Body of pancreas (tissue), 4 donors: ENCODE data around the gene SLC35F4.

Experiments
- POLR2A ChIP-seq, 3 donors: fragments of 450-650 bp; IDR thresholded peaks; one replicate each; pipeline ENCODE4 v1.6.1; 2016; ENCODE audit warnings: antibody characterized with exemption in 3 of 3, mild to moderate bottlenecking in 2 of 3
- TF ChIP-seq, protein P1 (sequence below), 7 experiments: fragments of 450-650 bp in 4 of 7; fragments of 200-600 bp in 3 of 7; sonication (generic) in 3 of 7; IDR thresholded peaks; one replicate each; pipeline ENCODE4 v1.5.1; 2016 to 2019; ENCODE audit warnings: antibody characterized with exemption in 7 of 7

DNA sequence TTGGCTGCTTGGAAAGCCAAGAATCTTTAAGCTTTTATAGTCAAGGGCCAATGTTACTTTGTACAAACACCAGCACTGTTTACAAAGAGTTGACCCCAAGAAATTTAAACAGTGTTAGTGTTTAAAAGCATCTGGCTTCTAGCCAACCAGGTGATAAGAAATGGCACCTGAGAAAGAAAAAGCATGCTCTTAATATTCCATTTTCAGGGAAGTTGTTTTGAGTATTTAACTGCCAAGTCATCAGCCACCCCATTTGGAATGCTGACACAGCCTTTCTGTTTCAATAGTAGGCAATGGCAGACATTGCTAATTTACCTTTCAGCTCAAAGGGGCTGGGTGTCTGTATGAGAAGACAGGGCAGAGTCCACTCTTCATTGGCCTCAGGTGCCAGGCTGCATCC, 3.7 kb upstream of the SLC35F4 start:
- TF ChIP-seq, protein P1, sequence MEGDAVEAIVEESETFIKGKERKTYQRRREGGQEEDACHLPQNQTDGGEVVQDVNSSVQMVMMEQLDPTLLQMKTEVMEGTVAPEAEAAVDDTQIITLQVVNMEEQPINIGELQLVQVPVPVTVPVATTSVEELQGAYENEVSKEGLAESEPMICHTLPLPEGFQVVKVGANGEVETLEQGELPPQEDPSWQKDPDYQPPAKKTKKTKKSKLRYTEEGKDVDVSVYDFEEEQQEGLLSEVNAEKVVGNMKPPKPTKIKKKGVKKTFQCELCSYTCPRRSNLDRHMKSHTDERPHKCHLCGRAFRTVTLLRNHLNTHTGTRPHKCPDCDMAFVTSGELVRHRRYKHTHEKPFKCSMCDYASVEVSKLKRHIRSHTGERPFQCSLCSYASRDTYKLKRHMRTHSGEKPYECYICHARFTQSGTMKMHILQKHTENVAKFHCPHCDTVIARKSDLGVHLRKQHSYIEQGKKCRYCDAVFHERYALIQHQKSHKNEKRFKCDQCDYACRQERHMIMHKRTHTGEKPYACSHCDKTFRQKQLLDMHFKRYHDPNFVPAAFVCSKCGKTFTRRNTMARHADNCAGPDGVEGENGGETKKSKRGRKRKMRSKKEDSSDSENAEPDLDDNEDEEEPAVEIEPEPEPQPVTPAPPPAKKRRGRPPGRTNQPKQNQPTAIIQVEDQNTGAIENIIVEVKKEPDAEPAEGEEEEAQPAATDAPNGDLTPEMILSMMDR (IDR thresholded peaks at IDR 0.05): no peak
- no peak for TF ChIP-seq POLR2A (IDR thresholded peaks at IDR 0.05)
